Measurements from ENCODE around the gene PJA2. TPM values are rescaled to one million over a fixed set of nuclear protein-coding genes. Genes with fewer than 3 reads are reported as not detected.

Gene PJA2
- total RNA-seq, 1 donor from 2014 or later = 98.2 TPM

- DNase-seq (ENCODE audit: low spot score) = no peak
- intact Hi-C loops (cut with DNase I) = no loop called here
Observed at GRCh38 chr5:109359642-109360041, 50.1 kb downstream of the PJA2 start.

GRCh38 chr5:109357807-109358206 lies 52.0 kb downstream of the PJA2 start:
- DNase-seq (ENCODE audit: low spot score) = no peak
- intact Hi-C loops (cut with DNase I) = no loop called here

GRCh38 chr5:109354761-109355160 lies 55.0 kb downstream of the PJA2 start:
- no peak for DNase-seq (ENCODE audit: low spot score)
- intact Hi-C loops (cut with DNase I) = no loop called here

- no peak for DNase-seq (ENCODE audit: low spot score)
- intact Hi-C loops (cut with DNase I) = no loop called here
Observed at GRCh38 chr5:109351988-109352864, 57.5 kb downstream of the PJA2 start.

- no peak for DNase-seq (ENCODE audit: low spot score)
- intact Hi-C loops (cut with DNase I) = no loop called here
Observed at GRCh38 chr5:109350537-109351270, 59.1 kb downstream of the PJA2 start.

GRCh38 chr5:109349388-109349787 lies 60.4 kb downstream of the PJA2 start:
- no peak for DNase-seq (ENCODE audit: low spot score)
- intact Hi-C loops (cut with DNase I) = no loop called here

GRCh38 chr5:109347252-109347888 lies 62.4 kb downstream of the PJA2 start:
- no peak for DNase-seq (ENCODE audit: low spot score)
- intact Hi-C loops (cut with DNase I) = no loop called here

GRCh38 chr5:109345699-109346098 lies 64.1 kb downstream of the PJA2 start:
- intact Hi-C loops (cut with DNase I) = no loop called here
- DNase-seq (ENCODE audit: low spot score) = no peak

GRCh38 chr5:109340351-109340750 lies 69.4 kb downstream of the PJA2 start:
- no peak for DNase-seq (ENCODE audit: low spot score)
- intact Hi-C loops (cut with DNase I) = no loop called here

GRCh38 chr5:109335114-109335513 lies 74.7 kb downstream of the PJA2 start:
- intact Hi-C loops (cut with DNase I) = no loop called here
- no peak for DNase-seq (ENCODE audit: low spot score)

- no peak for DNase-seq (ENCODE audit: low spot score)
- intact Hi-C loops (cut with DNase I) = no loop called here
Observed at GRCh38 chr5:109334056-109334455, 75.7 kb downstream of the PJA2 start.

- no peak for DNase-seq (ENCODE audit: low spot score)
- intact Hi-C loops (cut with DNase I) = no loop called here
Observed at GRCh38 chr5:109329333-109330237, 80.2 kb downstream of the PJA2 start.

- DNase-seq (ENCODE audit: low spot score) = no peak
- intact Hi-C loops (cut with DNase I) = no loop called here
Observed at GRCh38 chr5:109328626-109329025, 81.1 kb downstream of the PJA2 start.

GRCh38 chr5:109327570-109327969 lies 82.2 kb downstream of the PJA2 start:
- intact Hi-C loops (cut with DNase I) = no loop called here
- no peak for DNase-seq (ENCODE audit: low spot score)

GRCh38 chr5:109326919-109327318 lies 82.9 kb downstream of the PJA2 start:
- DNase-seq (ENCODE audit: low spot score) = no peak
- intact Hi-C loops (cut with DNase I) = no loop called here

GRCh38 chr5:109325456-109325855 lies 84.3 kb downstream of the PJA2 start:
- intact Hi-C loops (cut with DNase I) = no loop called here
- no peak for DNase-seq (ENCODE audit: low spot score)

GRCh38 chr5:109324931-109325330 lies 84.8 kb downstream of the PJA2 start:
- intact Hi-C loops (cut with DNase I) = no loop called here
- no peak for DNase-seq (ENCODE audit: low spot score)

- no peak for DNase-seq (ENCODE audit: low spot score)
- intact Hi-C loops (cut with DNase I) = no loop called here
Observed at GRCh38 chr5:109324351-109324750, 85.4 kb downstream of the PJA2 start.

- intact Hi-C loops (cut with DNase I) = no loop called here
- DNase-seq (ENCODE audit: low spot score) = no peak
Observed at GRCh38 chr5:109322694-109323093, 87.1 kb downstream of the PJA2 start.

GRCh38 chr5:109319351-109319750 lies 90.4 kb downstream of the PJA2 start:
- intact Hi-C loops (cut with DNase I) = no loop called here
- no peak for DNase-seq (ENCODE audit: low spot score)

Measured in cardiac septum (tissue), 1 donor.